OCI-LY3 (cell line): ENCODE results near the gene KLB.

Experiments used
- H2AFZ ChIP-seq: fragments of 200-600, 300-600 bp; shearing (Covaris generic); 2 replicates; pipeline ENCODE4 v1.6.0; 2014; ENCODE audit warnings: antibody characterized with exemption, low read depth, low read length
- H3K27ac ChIP-seq: fragments of 200-600, 300-600 bp; sonication (generic); 2 replicates; pipeline ENCODE4 v1.5.1; 2014; ENCODE audit warnings: mild to moderate bottlenecking, low read length, moderate library complexity, mixed read lengths
- H3K27me3 ChIP-seq: fragments of 200-600, 300-600 bp; sonication (generic); 2 replicates; pipeline ENCODE4 v1.6.1; 2014; ENCODE audit warnings: low read depth, low read length, mixed read lengths
- H3K36me3 ChIP-seq: fragments of 200-600, 300-600 bp; sonication (generic); replicated peaks from 2 replicates; pipeline ENCODE3; 2014; ENCODE audit warnings: low read depth, low read length, mixed read lengths
- H3K4me1 ChIP-seq: fragments of 300-600, 200-600 bp; sonication (generic); 2 replicates; pipeline ENCODE4 v1.6.1; 2014; ENCODE audit warnings: low read length, mixed read lengths
- H3K4me2 ChIP-seq: fragments of 200-600, 300-600 bp; sonication (generic); 2 replicates; pipeline ENCODE4 v1.6.1; 2014; ENCODE audit warnings: low read length, mixed read lengths
- H3K4me3 ChIP-seq: fragments of 300-600, 200-600 bp; sonication (generic); 2 replicates; pipeline ENCODE4 v1.5.1; 2014; ENCODE audit warnings: antibody characterized with exemption, mild to moderate bottlenecking, low read length, moderate library complexity
- H3K79me2 ChIP-seq: fragments of 300-600, 200-600 bp; shearing (Covaris generic); 2 replicates; pipeline ENCODE4 v1.6.1; 2014; ENCODE audit warnings: mild to moderate bottlenecking, low read length, mixed read lengths
- H3K9ac ChIP-seq: fragments of 300-600, 200-600 bp; shearing (Covaris generic); 2 replicates; pipeline ENCODE4 v1.6.0; 2014; ENCODE audit warnings: mild to moderate bottlenecking, low read length, moderate library complexity
- H3K9me3 ChIP-seq: fragments of 200-600, 300-600 bp; shearing (Covaris generic); 2 replicates; pipeline ENCODE4 v1.6.1; 2014; ENCODE audit warnings: low read length, mixed read lengths; ENCODE audit not compliant: insufficient read depth
- H4K20me1 ChIP-seq: fragments of 200-600, 300-600 bp; sonication (generic); 2 replicates; pipeline ENCODE4 v1.6.1; 2016; ENCODE audit warnings: low read length, mixed read lengths; ENCODE audit not compliant: insufficient read depth
- EZH2phosphoT487 ChIP-seq: fragments of 200-600 bp; shearing (Covaris generic); IDR thresholded peaks from 2 replicates; pipeline ENCODE4 v1.6.1; 2018; ENCODE audit warnings: antibody characterized with exemption, mixed run types, low read depth
- TF ChIP-seq, protein P1 (sequence below): fragments of 200-600, 300-600 bp; sonication (generic); IDR thresholded peaks from 2 replicates; pipeline ENCODE4 v1.5.1; 2014; ENCODE audit warnings: antibody characterized with exemption, low read length, low read depth

The KLB gene

DNA sequence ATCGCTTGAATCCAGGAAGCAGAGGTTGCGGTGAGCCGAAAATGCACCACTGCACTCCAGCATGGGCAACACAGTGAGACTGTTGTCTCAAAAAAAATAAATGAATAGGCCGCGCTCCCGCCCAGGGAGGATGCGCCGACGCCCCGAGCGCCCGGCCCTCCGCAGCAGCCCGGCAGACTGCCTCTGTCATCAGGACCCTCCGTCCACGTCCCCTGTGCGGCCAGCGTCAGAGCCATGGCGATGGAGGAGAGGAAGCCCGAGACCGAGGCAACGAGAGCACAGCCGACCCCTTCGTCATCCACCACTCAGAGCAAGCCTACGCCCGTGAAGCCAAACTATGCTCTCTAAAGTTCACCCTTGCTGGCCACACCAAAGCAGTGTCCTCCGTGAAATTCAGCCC, 73.5 kb downstream of the KLB start:
- H4K20me1 ChIP-seq: no peaks in the 10 kb centered on the region
- no peaks in the 10 kb centered on the region for H3K4me1 ChIP-seq
- H3K9me3 ChIP-seq: no peaks in the 10 kb centered on the region
- H3K27me3 ChIP-seq: no peaks in the 10 kb centered on the region
- no peak overlapping the region for H3K27ac ChIP-seq
- H3K4me2 ChIP-seq: no peak overlapping the region
- no peak for TF ChIP-seq EZH2phosphoT487
- TF ChIP-seq, protein P1, sequence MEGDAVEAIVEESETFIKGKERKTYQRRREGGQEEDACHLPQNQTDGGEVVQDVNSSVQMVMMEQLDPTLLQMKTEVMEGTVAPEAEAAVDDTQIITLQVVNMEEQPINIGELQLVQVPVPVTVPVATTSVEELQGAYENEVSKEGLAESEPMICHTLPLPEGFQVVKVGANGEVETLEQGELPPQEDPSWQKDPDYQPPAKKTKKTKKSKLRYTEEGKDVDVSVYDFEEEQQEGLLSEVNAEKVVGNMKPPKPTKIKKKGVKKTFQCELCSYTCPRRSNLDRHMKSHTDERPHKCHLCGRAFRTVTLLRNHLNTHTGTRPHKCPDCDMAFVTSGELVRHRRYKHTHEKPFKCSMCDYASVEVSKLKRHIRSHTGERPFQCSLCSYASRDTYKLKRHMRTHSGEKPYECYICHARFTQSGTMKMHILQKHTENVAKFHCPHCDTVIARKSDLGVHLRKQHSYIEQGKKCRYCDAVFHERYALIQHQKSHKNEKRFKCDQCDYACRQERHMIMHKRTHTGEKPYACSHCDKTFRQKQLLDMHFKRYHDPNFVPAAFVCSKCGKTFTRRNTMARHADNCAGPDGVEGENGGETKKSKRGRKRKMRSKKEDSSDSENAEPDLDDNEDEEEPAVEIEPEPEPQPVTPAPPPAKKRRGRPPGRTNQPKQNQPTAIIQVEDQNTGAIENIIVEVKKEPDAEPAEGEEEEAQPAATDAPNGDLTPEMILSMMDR: no peak
- H3K9ac ChIP-seq: no peak overlapping the region
- no peak overlapping the region for H3K4me3 ChIP-seq
- no peaks in the 10 kb centered on the region for H3K79me2 ChIP-seq
- no peak overlapping the region for H2AFZ ChIP-seq
- peaks cover 5% of the 10 kb centered on the region for H3K36me3 ChIP-seq

DNA sequence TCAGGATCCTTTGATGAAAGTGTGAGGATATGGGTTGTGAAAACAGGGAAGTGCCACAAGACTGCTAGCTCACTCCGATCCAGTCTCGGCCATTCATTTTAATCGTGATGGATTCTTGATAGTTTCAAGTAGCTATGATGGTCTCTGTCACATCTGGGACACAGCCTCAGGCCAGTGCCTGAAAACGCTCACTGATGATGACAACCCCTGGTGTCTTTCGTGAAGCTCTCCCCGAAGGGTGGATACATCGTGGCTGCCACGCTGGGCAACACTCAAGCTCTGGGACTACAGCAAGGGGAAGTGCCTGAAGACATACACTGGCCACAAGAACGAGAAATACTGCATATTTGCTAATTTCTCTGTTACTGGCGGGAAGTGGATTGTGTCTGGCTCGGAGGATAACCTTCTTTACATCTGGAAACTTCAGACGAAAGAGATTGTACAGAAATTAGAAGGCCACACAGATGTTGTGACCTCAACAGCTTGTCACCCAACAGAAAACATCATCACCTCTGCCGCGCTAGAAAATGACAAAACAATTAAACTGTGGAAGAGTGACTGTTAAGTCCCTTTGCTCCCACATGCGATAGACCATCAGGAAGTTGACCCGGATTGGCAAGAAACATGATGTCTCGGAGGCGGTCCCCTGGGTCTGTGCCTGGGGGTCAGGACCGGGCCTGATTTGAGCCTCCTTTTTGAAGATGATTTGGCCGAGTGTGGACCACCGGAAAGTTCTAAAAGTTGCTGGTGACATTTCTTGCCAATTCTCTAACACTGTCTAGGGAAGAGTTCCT, 74.4 kb downstream of the KLB start:
- Histone ChIP-seq H3K9ac (no peak overlapping the region), H3K4me1 (no peaks in the 10 kb centered on the region), H3K27me3 (no peaks in the 10 kb centered on the region), H3K4me3 (no peak overlapping the region), H3K36me3 (peaks cover 3% of the 10 kb centered on the region), H3K79me2 (no peaks in the 10 kb centered on the region), H3K4me2 (no peak overlapping the region), H3K9me3 (no peaks in the 10 kb centered on the region), H2AFZ (no peak overlapping the region), H4K20me1 (no peaks in the 10 kb centered on the region), H3K27ac (no peak overlapping the region)
- no peak for TF ChIP-seq EZH2phosphoT487
- TF ChIP-seq, protein P1: no peak

DNA sequence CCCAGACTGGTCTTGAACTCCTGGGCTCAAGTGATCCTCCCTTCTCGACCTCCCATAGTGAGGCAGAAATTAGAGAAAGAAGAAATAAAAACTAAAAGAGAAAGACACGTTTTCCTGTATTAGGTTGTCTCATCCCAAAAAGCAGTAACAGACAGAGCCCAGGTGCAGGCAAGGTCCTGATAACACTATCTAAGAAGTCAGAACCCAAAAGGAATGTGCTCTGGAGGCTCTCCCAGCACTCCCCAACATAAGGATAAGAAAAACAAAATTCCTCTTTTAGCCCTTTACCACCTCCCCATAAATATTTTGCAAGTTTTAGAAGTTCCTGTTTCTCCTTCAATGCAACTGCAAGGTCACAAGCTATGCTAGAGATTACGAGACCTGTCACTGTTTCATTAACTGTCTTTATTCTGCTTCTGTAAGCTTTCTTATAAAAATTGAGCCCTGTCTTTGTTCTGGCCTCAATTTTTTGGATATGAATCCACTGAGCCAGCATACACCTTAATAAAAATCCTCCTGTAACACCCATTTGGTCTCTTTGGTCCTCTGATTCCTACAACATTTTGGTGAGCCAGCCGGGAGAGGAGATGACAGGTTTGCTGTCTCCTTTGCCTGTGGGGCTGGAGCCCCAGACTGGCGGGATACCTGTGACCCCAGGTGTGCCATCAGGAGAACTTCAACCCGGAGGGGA, 78.0 kb downstream of the KLB start:
- no peak overlapping the region for H2AFZ ChIP-seq
- no peaks in the 10 kb centered on the region for H3K4me1 ChIP-seq
- H3K4me2 ChIP-seq: no peak overlapping the region

More for the DNA sequence above, 78.0 kb downstream of the KLB start:
- Histone ChIP-seq H3K27ac (no peak overlapping the region), H3K27me3 (no peaks in the 10 kb centered on the region), H3K9ac (no peak overlapping the region), H3K36me3 (no peaks in the 10 kb centered on the region), H4K20me1 (no peaks in the 10 kb centered on the region), H3K4me3 (no peak overlapping the region), H3K79me2 (no peaks in the 10 kb centered on the region), H3K9me3 (no peaks in the 10 kb centered on the region)
- TF ChIP-seq EZH2phosphoT487: no peak
- TF ChIP-seq, protein P1: no peak
